GM21619 (cell line): Measurements from ENCODE around the gene CMSS1.

Source experiments
- ATAC-seq: cut with Tn5 transposase; IDR thresholded peaks from one replicate; pipeline ENCODE4 v1.9.1; 2021; ENCODE audit not compliant: unreplicated experiment

CMSS1 gene

GRCh38 chr3:99928771-99929744, 111.4 kb downstream of the CMSS1 start:
- no peak for ATAC-seq

- no peak for ATAC-seq
Measured at GRCh38 chr3:99929745-99930139, 112.1 kb downstream of the CMSS1 start.

DNA sequence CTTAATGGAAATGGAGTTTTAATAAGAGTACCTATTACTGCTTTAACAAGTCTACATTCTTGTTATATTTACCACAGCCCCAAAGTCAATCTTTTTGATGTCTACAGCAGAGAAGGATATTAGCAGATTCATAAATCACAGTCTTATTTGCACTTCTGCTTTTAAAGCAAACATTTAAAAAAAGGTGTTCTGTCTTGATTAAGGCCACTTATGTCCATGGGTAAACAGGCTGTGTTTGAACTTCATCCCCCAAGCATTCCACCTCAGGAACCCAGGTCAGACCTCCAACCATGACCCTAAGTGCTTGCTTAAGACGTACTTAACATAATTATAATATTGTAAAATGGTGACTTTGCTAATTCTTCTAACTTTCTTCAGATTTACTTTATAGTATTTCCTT, 113.4 kb downstream of the CMSS1 start:
- no peak for ATAC-seq

- no peak for ATAC-seq
Measured at GRCh38 chr3:99933971-99934750, 116.5 kb downstream of the CMSS1 start.

DNA sequence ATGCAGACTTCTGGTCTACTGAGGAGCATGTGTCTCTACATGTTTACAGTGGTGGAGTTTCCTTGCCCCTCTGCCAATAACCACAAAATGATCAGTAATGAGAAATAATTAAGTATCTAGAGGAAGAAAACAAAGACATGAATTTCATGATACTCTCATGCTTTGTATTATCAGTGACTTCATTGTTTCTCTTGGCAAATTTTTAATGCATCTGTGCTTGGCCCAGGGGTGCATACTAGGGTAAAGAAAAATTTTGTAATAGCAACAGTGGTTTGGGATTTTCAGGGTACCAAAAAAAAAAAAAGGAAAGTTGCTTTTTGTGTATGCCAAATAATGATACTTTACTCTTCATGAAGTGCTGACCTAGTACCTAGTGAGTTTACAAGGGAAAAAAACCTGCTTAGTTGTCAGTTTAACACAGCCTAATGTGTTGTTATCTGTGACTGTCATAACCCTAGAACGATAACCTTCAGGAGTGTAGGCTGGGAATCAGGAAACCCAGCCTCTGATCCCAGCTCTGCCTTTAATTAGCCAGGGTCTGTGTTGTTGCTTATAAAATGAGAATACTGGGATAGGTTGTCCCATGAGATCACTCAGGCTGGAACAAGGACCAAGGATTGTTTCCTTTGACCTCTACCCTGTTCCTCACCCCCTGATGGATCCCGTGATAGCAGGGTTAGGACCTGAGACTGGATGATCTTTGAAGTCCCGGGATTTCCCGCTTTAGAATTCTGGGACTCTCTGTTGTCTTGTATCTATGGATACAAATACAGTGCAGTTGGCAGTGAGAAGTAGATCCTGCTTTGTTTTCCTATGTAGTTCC, 117.5 kb downstream of the CMSS1 start:
- ATAC-seq = no peak

GRCh38 chr3:99938270-99938911, 120.7 kb downstream of the CMSS1 start:
- ATAC-seq = no peak

DNA sequence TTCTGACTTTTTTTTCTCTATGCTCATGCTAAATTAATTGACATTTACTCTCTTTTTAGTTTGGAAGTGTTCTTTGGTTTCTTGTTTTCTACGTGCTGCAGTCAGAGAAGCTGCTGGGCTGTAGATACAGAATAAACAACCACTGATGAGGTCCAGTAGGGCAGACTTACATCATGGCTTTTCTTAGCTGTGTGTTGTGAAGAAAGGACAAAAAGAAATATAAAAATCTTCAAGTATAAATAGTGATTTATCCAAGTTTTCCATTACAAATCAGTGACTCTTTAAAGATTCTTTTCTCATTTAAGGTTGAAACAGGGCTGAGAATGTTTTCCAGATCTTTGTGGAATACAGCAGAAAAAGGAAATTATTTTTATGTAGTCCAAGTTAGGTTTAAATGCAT, 122.2 kb downstream of the CMSS1 start:
- ATAC-seq = no peak

DNA sequence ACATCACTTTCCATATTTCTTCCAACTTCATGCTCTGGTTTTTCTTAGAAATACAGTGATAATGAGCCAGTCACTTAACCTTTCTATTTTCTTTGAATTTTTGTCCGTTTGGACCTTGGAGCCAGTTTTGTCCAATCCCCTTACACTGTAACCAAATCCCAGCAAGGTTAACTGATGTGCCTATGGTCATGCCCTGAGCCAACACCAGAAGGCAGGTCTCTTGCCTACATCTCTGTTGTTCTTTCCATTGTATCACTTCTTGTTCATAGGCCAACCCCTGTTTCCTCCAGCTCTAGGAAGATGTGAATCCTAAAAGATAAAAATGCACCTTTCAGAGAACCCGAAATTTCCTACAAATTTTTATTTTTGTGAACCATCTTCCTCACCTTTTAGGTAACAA, 122.7 kb downstream of the CMSS1 start:
- no peak for ATAC-seq

- ATAC-seq = no peak
Measured at GRCh38 chr3:99941211-99941610, 123.5 kb downstream of the CMSS1 start.

DNA sequence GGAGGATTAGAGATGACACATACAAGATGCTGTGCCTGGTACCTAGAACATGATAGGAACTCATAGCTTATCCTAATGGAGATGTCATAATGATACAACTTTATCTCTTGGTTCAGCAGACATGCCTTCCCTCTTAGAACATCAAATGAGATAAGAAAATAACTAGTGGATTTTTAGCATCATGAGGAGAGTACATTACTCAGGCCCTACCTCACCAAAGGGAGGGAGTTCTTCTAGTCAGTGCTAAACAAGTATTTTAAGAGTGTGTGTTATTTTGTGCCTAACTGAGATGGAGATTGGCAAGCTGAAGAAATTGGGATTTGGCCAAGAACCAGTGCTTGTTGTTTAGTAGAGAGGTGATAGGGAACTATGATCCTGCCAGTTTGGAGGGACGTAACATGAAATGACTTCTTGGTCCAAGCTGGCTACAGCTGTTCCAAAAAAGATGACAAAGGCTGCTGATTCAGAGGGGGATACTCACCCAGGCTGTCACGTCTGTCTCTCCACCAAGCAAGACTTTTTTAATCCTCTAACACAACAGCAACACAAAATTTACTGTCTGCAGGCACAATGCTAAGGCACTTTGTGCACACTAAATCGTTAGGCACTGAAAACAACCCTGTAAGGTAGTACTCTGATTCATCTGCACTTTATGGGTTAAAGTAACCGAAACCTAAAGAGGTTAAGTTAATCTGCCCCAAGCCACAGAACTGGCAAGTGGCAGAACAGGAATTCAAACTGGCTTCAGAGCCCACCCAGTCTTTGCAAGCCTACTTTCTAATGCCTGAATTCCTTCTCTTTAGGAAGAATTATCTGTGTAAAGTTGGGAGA, 126.5 kb downstream of the CMSS1 start:
- ATAC-seq = no peak

- no peak for ATAC-seq
Measured at GRCh38 chr3:99945328-99945995, 127.8 kb downstream of the CMSS1 start.

DNA sequence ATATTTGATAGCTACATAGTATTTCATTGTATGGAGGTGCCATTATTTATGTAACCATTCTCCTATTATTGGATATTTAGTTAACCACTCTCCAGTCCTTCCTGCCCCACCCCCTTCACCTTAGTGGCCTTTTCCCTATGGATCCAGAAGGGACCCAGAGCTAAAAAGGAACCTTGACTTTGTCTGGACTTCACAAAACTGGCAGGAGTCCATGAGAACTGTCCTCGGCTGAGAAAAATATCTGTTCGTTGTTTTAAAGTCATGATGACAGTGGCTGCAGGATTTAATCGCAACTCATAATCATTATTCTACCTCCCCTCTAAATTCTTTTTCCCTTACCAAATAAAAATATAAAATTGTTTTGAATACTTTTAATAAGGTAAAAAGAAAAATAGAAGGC, 129.7 kb downstream of the CMSS1 start:
- ATAC-seq = no peak

DNA sequence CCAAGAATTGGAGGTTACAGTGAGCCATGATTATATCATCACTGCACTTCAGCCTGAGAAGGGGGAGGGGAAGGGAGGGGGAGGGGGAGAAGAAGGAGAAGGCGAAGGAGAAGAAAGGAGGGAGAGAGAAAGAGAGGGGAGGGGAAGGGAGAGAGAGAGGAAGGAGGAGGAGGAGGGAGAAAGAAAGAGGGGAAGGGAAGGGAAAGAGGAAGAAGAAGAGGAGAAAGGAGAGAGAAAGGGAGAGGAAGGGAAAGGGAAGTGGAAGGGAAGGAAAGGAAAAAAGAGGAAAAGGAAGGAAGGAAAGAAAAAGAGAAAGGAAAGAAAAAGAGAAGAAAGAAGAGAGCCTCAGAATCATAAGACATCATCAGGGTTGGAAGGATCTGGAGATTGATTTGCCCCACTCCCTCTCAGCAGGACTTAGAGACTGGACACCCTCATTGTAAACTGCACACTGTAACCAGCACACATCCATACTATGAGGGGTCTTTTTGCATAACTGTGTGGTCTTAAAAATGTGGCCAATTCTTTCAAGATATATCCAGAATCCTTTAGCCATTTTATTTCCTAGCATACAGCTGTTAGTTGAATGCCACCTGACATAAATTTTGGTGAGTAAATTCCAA, 130.9 kb downstream of the CMSS1 start:
- no peak for ATAC-seq

DNA sequence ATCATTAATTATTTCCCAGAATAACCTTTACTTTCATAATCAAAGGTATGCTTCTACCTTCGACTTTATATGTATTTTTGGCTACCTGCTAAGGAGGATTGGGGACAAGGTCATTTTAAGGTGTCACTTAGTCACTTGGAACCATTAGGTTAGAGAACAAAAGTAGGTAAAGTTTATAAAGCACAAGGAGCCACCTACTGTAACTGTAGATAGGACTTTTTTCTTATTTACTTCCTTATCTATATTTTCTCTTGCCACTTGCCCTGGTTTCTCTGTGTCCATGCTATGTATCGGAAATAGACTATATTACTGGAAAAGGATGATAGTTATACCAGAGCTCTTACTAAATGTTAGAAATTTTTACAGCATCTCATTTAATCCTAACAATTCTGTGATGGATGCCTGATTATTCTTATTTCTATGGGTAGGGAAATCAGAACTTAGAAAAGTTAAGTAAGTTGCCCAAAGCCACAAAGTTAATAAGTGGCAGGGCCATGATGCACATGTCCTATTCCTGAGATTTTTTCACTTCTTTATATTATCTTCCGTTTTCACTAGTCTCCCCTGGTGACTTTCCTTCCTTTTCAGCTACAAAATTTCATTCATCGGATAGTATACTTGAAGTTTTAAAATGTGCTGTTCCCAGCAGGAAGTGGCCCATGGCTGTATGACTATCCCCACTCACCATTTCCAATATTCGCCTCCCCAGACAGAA, 132.5 kb downstream of the CMSS1 start:
- no peak for ATAC-seq

- ATAC-seq = no peak
Measured at GRCh38 chr3:99950921-99951320, 133.3 kb downstream of the CMSS1 start.

DNA sequence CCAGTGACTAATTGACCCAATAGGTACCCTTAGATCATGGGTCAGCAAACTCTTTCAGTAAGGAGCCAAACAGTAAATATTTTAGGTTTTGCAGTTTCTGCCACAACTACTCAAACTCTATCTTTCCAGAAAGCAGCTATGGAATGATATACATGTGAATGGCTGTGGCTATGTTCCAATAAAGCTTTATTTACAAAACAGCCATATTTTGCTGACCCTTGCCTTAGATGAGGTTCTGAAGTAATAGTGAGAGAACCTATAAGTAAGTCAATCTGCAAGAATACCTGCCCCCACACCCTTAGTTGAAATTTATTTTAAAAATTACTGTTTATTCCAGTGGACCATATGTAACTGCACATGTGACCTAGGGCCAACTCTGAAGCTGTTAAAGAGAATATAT, 134.0 kb downstream of the CMSS1 start:
- no peak for ATAC-seq

DNA sequence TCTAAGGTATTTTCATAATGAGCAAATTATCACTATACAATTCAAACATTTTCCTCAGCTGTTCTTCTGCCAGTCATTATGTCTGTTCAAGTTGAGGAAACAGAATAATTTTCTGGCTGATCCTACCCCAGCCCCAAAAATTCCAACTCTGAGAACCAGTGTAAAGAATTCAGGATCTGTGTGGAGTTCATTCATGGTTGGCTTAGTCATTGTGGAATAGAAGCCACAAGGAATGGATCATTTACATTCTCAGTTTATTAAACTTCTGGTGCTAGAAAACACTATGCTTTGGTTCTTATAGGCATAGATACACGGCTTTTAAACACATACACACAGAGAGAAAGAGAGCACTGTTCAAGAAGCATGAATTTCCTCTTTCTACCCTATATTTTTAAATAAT, 134.6 kb downstream of the CMSS1 start:
- no peak for ATAC-seq

- ATAC-seq = no peak
Measured at GRCh38 chr3:99953596-99953995, 135.9 kb downstream of the CMSS1 start.
